K562 (cell line): Measurements from ENCODE around the gene CFAP70. TPM values are rescaled to one million over a fixed set of nuclear protein-coding genes. Genes with fewer than 3 reads are reported as not detected.

Experiments
- ADNP ChIP-seq: fragments of 200-800 bp; sonication (Bioruptor generic); IDR thresholded peaks from 2 replicates; pipeline ENCODE4 v1.6.1; 2016; ENCODE audit warnings: missing genetic modification characterization, missing compliant biosample characterization
- BRD4 ChIP-seq: fragments of 200-600 bp; sonication (generic); IDR thresholded peaks from 2 replicates; pipeline ENCODE4 v1.6.1; 2017; ENCODE audit warnings: inconsistent platforms
- DPF2 ChIP-seq: fragments of 450-650 bp; IDR thresholded peaks from 2 replicates; pipeline ENCODE4 v1.6.1; 2016
- KDM1A ChIP-seq, 2 experiments: fragments of 450-650 bp; IDR thresholded peaks; 2 replicates each; pipeline ENCODE4 v1.6.1; 2016; ENCODE audit warnings: mild to moderate bottlenecking in 2 of 2
- NCOA4 ChIP-seq: fragments of 450-650 bp; IDR thresholded peaks from 2 replicates; pipeline ENCODE4 v1.6.1; 2018; ENCODE audit warnings: mild to moderate bottlenecking; ENCODE audit not compliant: partially characterized antibody
- ZNF232 ChIP-seq: sonication (generic); formaldehyde crosslinking; IDR thresholded peaks from 2 replicates; pipeline ENCODE4 v1.8.0; 2022; ENCODE audit warnings: mild to moderate bottlenecking, missing genetic modification reagents
- polyA plus RNA-seq, 8 experiments: library from polyadenylated mRNA; depleted of rRNA in 4 of 8; stranded (reverse) in 5 of 8; unstranded in 3 of 8; fragments of >200 nt; fragmentation: Nextera tagmentation in 2 of 8; fragmentation: Illumina TruSeq in 1 of 8; extraction: Ambion mirVana in 2 of 8; extraction: Trizol in 1 of 8; gene quantifications; 2 replicates each; pipeline versions ENCODE4 v1.2.1 to v1.2.3, GENCODE V29; 2011 to 2014; ENCODE audit warnings: inconsistent platforms in 1 of 8, missing spikeins in 1 of 8
- total RNA-seq, 7 experiments: library from RNA; depleted of rRNA in 6 of 7; stranded (reverse); fragments of >200 nt in 6 of 7; fragmentation: Illumina TruSeq in 2 of 7; extraction: Trizol in 2 of 7; gene quantifications; 2 replicates each; pipeline versions ENCODE4 v1.2.1 to v1.2.3, GENCODE V29; 2011 to 2021; ENCODE audit warnings: low replicate concordance in 1 of 7
- TF ChIP-seq, protein P1 (sequence below): sonication (generic); formaldehyde crosslinking; IDR thresholded peaks from 2 replicates; pipeline ENCODE4 v1.8.0; 2022; ENCODE audit warnings: missing genetic modification reagents, mild to moderate bottlenecking, borderline replicate concordance
- TF ChIP-seq, protein P2 (sequence below): fragments of 450-650 bp; formaldehyde crosslinking; IDR thresholded peaks from 2 replicates; pipeline ENCODE4 v1.4.0; 2020; ENCODE audit warnings: mild to moderate bottlenecking, moderate library complexity
- TF ChIP-seq, protein P3 (sequence below): fragments of 250-450 bp; sonication (Bioruptor Pico); IDR thresholded peaks from 2 replicates; pipeline ENCODE4 v1.5.0; 2020; ENCODE audit warnings: mild to moderate bottlenecking, borderline replicate concordance
- TF ChIP-seq, protein P4 (sequence below): sonication (generic); formaldehyde crosslinking; IDR thresholded peaks from 2 replicates; pipeline ENCODE4 v1.8.0; 2023; ENCODE audit warnings: missing genetic modification reagents, mild to moderate bottlenecking, borderline replicate concordance
- TF ChIP-seq, protein P5 (sequence below): sonication (generic); formaldehyde crosslinking; IDR thresholded peaks from 2 replicates; pipeline ENCODE4 v1.8.0; 2022; ENCODE audit warnings: missing genetic modification reagents, mild to moderate bottlenecking, moderate library complexity, borderline replicate concordance
- TF ChIP-seq, protein P6 (sequence below): fragments of 250-450 bp; sonication (Bioruptor Pico); IDR thresholded peaks from 2 replicates; pipeline ENCODE4 v1.5.1; 2021; ENCODE audit warnings: mild to moderate bottlenecking

The CFAP70 gene
- total and polyA plus RNA-seq, 9 of the 15 experiments (the other 6 are each of a cell fraction or from before 2014, with no cell fraction given), result 0.27 to 1.6 (median 0.86) TPM

DNA sequence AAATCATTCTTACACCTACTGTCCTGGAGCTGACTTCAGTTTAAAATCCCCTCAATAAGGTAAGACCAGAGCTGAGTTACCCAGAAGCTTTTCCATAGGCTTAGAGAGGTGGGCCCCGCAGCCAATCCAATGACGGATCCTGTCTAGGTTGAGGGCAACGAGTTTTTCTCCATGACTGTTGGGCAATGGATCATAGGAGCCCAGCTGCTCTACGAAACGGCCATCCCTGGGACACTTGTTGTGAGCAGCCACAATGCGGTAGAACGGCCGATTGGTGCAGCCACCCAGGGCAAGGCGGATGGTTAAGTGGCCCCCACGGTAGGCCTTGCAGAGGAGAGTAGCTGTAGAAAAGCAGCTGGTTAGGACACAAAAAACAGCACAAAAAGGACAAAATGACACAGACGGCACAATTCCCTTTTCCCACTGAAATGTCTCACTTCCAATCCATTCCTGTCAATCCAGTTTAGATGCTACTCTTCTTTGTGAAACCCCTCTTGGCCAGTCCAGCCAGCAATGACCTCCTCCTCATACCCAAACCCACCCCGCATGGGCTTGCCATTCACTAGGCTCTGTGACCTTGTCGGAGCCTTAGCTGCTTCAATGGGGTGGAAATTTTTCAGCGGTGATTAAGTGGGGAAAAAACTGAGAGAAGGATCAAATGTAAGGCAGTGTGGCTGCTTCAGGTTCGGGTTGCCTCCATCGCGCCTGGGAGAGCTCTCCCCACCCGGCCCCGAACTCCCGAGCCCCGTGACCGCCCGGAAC lies 106.8 kb downstream of the CFAP70 start (continued):
- TF ChIP-seq, protein P1, sequence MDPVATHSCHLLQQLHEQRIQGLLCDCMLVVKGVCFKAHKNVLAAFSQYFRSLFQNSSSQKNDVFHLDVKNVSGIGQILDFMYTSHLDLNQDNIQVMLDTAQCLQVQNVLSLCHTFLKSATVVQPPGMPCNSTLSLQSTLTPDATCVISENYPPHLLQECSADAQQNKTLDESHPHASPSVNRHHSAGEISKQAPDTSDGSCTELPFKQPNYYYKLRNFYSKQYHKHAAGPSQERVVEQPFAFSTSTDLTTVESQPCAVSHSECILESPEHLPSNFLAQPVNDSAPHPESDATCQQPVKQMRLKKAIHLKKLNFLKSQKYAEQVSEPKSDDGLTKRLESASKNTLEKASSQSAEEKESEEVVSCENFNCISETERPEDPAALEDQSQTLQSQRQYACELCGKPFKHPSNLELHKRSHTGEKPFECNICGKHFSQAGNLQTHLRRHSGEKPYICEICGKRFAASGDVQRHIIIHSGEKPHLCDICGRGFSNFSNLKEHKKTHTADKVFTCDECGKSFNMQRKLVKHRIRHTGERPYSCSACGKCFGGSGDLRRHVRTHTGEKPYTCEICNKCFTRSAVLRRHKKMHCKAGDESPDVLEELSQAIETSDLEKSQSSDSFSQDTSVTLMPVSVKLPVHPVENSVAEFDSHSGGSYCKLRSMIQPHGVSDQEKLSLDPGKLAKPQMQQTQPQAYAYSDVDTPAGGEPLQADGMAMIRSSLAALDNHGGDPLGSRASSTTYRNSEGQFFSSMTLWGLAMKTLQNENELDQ (CRISPR knock-in tag), result peak; percentile 67; the same call in 1 of the 2 replicates
- TF ChIP-seq, protein P2, sequence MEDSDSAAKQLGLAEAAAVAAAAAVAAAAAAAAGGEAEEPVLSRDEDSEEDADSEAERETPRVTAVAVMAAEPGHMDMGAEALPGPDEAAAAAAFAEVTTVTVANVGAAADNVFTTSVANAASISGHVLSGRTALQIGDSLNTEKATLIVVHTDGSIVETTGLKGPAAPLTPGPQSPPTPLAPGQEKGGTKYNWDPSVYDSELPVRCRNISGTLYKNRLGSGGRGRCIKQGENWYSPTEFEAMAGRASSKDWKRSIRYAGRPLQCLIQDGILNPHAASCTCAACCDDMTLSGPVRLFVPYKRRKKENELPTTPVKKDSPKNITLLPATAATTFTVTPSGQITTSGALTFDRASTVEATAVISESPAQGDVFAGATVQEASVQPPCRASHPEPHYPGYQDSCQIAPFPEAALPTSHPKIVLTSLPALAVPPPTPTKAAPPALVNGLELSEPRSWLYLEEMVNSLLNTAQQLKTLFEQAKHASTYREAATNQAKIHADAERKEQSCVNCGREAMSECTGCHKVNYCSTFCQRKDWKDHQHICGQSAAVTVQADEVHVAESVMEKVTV, result no peak
- TF ChIP-seq, protein P3, sequence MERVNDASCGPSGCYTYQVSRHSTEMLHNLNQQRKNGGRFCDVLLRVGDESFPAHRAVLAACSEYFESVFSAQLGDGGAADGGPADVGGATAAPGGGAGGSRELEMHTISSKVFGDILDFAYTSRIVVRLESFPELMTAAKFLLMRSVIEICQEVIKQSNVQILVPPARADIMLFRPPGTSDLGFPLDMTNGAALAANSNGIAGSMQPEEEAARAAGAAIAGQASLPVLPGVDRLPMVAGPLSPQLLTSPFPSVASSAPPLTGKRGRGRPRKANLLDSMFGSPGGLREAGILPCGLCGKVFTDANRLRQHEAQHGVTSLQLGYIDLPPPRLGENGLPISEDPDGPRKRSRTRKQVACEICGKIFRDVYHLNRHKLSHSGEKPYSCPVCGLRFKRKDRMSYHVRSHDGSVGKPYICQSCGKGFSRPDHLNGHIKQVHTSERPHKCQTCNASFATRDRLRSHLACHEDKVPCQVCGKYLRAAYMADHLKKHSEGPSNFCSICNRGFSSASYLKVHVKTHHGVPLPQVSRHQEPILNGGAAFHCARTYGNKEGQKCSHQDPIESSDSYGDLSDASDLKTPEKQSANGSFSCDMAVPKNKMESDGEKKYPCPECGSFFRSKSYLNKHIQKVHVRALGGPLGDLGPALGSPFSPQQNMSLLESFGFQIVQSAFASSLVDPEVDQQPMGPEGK (CRISPR knock-in tag), result no peak
- TF ChIP-seq KDM1A (IDR thresholded peaks at IDR 0.05) (no peak), NCOA4 (peak; percentile 39), DPF2 (no peak), BRD4 (peak; percentile 18; the same call in 1 of the 2 replicates), ADNP (no peak), ZNF232 (CRISPR knock-in tag) (peak; percentile 50; the same call in 1 of the 2 replicates)
- TF ChIP-seq, protein P4, sequence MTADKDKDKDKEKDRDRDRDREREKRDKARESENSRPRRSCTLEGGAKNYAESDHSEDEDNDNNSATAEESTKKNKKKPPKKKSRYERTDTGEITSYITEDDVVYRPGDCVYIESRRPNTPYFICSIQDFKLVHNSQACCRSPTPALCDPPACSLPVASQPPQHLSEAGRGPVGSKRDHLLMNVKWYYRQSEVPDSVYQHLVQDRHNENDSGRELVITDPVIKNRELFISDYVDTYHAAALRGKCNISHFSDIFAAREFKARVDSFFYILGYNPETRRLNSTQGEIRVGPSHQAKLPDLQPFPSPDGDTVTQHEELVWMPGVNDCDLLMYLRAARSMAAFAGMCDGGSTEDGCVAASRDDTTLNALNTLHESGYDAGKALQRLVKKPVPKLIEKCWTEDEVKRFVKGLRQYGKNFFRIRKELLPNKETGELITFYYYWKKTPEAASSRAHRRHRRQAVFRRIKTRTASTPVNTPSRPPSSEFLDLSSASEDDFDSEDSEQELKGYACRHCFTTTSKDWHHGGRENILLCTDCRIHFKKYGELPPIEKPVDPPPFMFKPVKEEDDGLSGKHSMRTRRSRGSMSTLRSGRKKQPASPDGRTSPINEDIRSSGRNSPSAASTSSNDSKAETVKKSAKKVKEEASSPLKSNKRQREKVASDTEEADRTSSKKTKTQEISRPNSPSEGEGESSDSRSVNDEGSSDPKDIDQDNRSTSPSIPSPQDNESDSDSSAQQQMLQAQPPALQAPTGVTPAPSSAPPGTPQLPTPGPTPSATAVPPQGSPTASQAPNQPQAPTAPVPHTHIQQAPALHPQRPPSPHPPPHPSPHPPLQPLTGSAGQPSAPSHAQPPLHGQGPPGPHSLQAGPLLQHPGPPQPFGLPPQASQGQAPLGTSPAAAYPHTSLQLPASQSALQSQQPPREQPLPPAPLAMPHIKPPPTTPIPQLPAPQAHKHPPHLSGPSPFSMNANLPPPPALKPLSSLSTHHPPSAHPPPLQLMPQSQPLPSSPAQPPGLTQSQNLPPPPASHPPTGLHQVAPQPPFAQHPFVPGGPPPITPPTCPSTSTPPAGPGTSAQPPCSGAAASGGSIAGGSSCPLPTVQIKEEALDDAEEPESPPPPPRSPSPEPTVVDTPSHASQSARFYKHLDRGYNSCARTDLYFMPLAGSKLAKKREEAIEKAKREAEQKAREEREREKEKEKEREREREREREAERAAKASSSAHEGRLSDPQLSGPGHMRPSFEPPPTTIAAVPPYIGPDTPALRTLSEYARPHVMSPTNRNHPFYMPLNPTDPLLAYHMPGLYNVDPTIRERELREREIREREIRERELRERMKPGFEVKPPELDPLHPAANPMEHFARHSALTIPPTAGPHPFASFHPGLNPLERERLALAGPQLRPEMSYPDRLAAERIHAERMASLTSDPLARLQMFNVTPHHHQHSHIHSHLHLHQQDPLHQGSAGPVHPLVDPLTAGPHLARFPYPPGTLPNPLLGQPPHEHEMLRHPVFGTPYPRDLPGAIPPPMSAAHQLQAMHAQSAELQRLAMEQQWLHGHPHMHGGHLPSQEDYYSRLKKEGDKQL (CRISPR knock-in tag), result peak; percentile 11; the same call in 1 of the 2 replicates
- TF ChIP-seq, protein P5, sequence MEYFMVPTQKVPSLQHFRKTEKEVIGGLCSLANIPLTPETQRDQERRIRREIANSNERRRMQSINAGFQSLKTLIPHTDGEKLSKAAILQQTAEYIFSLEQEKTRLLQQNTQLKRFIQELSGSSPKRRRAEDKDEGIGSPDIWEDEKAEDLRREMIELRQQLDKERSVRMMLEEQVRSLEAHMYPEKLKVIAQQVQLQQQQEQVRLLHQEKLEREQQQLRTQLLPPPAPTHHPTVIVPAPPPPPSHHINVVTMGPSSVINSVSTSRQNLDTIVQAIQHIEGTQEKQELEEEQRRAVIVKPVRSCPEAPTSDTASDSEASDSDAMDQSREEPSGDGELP (CRISPR knock-in tag), result peak; percentile 70
- TF ChIP-seq, protein P6, sequence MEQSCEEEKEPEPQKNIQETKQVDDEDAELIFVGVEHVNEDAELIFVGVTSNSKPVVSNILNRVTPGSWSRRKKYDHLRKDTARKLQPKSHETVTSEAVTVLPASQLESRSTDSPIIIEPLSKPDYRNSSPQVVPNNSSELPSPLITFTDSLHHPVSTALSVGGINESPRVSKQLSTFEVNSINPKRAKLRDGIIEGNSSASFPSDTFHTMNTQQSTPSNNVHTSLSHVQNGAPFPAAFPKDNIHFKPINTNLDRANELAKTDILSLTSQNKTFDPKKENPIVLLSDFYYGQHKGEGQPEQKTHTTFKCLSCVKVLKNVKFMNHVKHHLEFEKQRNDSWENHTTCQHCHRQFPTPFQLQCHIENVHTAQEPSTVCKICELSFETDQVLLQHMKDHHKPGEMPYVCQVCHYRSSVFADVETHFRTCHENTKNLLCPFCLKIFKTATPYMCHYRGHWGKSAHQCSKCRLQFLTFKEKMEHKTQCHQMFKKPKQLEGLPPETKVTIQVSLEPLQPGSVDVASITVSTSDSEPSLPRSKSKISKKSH (CRISPR knock-in tag), result no peak
